Large intestine (tissue), 12 donors: ENCODE data around the gene LAMC1. TPM values are rescaled to one million over a fixed set of nuclear protein-coding genes. Genes with fewer than 3 reads are reported as not detected.
A peak's percentile ranks its signal among the peaks of the same experiment; 100 is the strongest.

Source experiments
- DNase-seq, 2 donors: peaks; one replicate each; pipeline versions ENCODE4 v3.0.0 to v3.0.0-alpha.2; 2013
- H3K27ac ChIP-seq: one replicate; pipeline ENCODE4 v1.5.1; 2013; ENCODE audit warnings: low read length
- H3K27me3 ChIP-seq: 2 replicates; pipeline ENCODE4 v1.6.1; 2013; ENCODE audit warnings: low read length; ENCODE audit not compliant: control insufficient read depth, insufficient read depth
- H3K36me3 ChIP-seq: 2 replicates; pipeline ENCODE4 v1.6.1; 2013; ENCODE audit warnings: low read length; ENCODE audit not compliant: control insufficient read depth, insufficient read depth
- H3K4me1 ChIP-seq: one replicate; pipeline ENCODE4 v1.6.1; 2013; ENCODE audit warnings: low read length; ENCODE audit not compliant: control insufficient read depth, insufficient read depth
- H3K4me3 ChIP-seq: one replicate; pipeline ENCODE4 v1.5.1; 2013; ENCODE audit warnings: low read length
- H3K9me3 ChIP-seq: one replicate; pipeline ENCODE4 v1.6.1; 2013; ENCODE audit warnings: mild to moderate bottlenecking, low read depth, low read length, moderate library complexity; ENCODE audit not compliant: control insufficient read depth
- WGBS: methylation state at CpG from one replicate; pipeline ENCODE4 v1.1.5; 2013; ENCODE audit warnings: low lambda C conversion rate; ENCODE audit not compliant: insufficient coverage; 5-methylcytosine and 5-hydroxymethylcytosine counted together
- long read RNA-seq, 11 donors: transcript quantifications; one replicate each; lab custom pipeline, GENCODE V29; 2026
- polyA plus RNA-seq: library from polyadenylated mRNA; unstranded; fragments of 120-200 nt; gene quantifications from one replicate; pipeline ENCODE4 v1.2.1, GENCODE V29; 2013

The LAMC1 gene
- polyA plus RNA-seq = 93.3 TPM
- long read RNA-seq, donor 1, full-length matches to known transcripts = 4 of 13 reads
- long read RNA-seq, donor 1, partial matches to known transcripts = 9 of 13 reads
- long read RNA-seq, donor 1, other reads (novel, unspliced or antisense) = 0 of 13 reads
- long read RNA-seq, donor 2, full-length matches to known transcripts = 5 of 15 reads
- long read RNA-seq, donor 2, partial matches to known transcripts = 10 of 15 reads
- long read RNA-seq, donor 2, other reads (novel, unspliced or antisense) = 0 of 15 reads
- long read RNA-seq, donor 3 = 0 reads
- long read RNA-seq, donor 4 = 0 reads
- long read RNA-seq, donor 5, partial matches to known transcripts = 5 of 5 reads
- long read RNA-seq, donor 5, other reads (novel, unspliced or antisense) = 0 of 5 reads
- long read RNA-seq, donor 6, full-length matches to known transcripts = 2 of 57 reads
- long read RNA-seq, donor 6, partial matches to known transcripts = 55 of 57 reads
- long read RNA-seq, donor 6, other reads (novel, unspliced or antisense) = 0 of 57 reads
- long read RNA-seq, donor 7, full-length matches to known transcripts = 3 of 8 reads
- long read RNA-seq, donor 7, partial matches to known transcripts = 5 of 8 reads
- long read RNA-seq, donor 7, other reads (novel, unspliced or antisense) = 0 of 8 reads
- long read RNA-seq, donor 8, full-length matches to known transcripts = 2 of 37 reads
- long read RNA-seq, donor 8, partial matches to known transcripts = 35 of 37 reads
- long read RNA-seq, donor 8, other reads (novel, unspliced or antisense) = 0 of 37 reads
- long read RNA-seq, donor 9, partial matches to known transcripts = 21 of 21 reads
- long read RNA-seq, donor 9, other reads (novel, unspliced or antisense) = 0 of 21 reads
- long read RNA-seq, donor 10, full-length matches to known transcripts = 7 of 30 reads
- long read RNA-seq, donor 10, partial matches to known transcripts = 23 of 30 reads
- long read RNA-seq, donor 10, other reads (novel, unspliced or antisense) = 0 of 30 reads
- long read RNA-seq, donor 11, full-length matches to known transcripts = 6 of 26 reads
- long read RNA-seq, donor 11, partial matches to known transcripts = 20 of 26 reads
- long read RNA-seq, donor 11, other reads (novel, unspliced or antisense) = 0 of 26 reads

GRCh38 chr1:183023146-183023600, at the start of gene LAMC1:
TSS of gene LAMC1 (plus strand) at chr1:183023420. CDS start at chr1:183023717, 297 bp downstream.
- peak within 1 kb of the TSS; percentile 97 for H3K27ac ChIP-seq
- H3K36me3 ChIP-seq = no peaks in the 10 kb centered on the region
- peak within 1 kb of the TSS; percentile 81 for H3K4me3 ChIP-seq
- no peaks in the 10 kb centered on the region for H3K9me3 ChIP-seq
- WGBS = no CpG with 5 or more reads among the region's 65 CpGs
- H3K4me1 ChIP-seq = peaks cover 5% of the 10 kb centered on the region
- no peaks in the 10 kb centered on the region for H3K27me3 ChIP-seq
- DNase-seq = peak; percentile 73 to 83

DNA sequence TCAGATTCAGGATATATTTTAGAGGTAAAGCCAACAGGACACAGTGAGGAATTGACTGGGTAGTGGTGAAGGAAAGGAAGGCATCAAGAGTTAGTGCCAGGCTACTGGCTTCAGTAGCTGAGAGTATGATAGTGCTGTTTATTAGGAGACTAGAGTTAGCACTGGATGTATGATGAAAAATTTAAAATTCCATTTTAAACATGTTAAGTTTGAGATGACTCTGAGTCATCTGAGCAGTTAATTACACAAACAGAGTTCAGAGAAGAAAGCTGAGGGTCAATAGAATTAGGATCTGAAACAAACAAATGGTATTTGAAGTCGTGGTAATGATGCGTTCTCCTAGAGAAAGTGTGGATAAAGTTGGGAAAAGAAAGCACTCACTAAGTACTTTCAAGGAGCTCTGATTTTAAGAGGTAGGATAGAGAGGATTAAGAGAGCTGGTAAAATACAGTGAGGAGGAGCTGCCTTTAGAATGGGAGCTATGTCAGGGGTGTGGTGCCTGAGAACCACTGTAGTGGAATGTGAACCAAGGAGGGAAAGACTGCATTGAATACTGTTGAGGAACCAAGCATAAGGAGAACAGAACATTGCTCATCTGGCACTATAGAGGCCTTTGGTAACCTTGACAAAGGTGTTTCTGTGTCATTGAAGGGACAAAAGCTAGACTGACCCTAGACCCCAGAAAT, 48.6 kb upstream of the LAMC1 start:
- DNase-seq = no peak
- peaks cover 3% of the 10 kb centered on the region for H3K4me1 ChIP-seq
- no peak overlapping the region for H3K4me3 ChIP-seq
- H3K9me3 ChIP-seq = no peaks in the 10 kb centered on the region
- no CpG with 5 or more reads among the region's 2 CpGs for WGBS
- H3K27ac ChIP-seq = no peak overlapping the region
- no peaks in the 10 kb centered on the region for H3K36me3 ChIP-seq
- no peaks in the 10 kb centered on the region for H3K27me3 ChIP-seq

- no peaks in the 10 kb centered on the region for H3K4me1 ChIP-seq
- no peaks in the 10 kb centered on the region for H3K9me3 ChIP-seq
- DNase-seq = no peak
- H3K36me3 ChIP-seq = no peaks in the 10 kb centered on the region
- no peak overlapping the region for H3K27ac ChIP-seq
- no CpG with 5 or more reads among the region's 2 CpGs for WGBS
- no peaks in the 10 kb centered on the region for H3K27me3 ChIP-seq
- no peak overlapping the region for H3K4me3 ChIP-seq
Measured at GRCh38 chr1:182977480-182977879, 45.7 kb upstream of the LAMC1 start.

DNA sequence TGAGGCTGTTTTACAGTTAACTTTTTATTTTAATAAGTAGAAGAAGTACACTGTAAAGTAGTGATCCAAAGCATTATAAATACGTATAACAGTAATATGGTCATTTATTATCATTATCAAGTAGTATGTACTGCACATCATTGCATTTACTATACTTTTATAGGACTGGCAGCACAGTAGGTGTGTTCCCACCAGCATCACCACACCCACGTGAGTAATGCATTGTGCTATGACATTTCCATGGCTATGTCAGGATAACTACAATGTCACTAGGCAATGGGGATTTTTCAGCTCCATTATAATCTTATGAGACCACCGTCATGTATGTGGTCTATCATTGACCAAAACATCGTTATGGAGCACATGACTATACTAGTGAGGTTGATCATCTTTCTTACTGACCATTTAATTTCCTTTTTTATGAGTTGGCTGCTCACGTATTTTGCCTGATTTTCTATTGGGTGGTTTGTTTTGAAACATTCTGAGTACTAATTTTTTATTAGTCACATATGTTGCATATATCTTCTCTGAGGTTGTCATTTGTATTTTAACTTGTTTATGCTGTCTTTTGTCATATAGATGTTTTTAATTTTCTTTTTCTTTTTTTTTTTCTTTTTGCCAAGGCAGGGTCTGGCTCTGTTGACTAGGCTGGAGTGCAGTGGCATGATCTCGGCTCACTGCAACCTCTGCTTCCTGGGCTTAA, 44.9 kb upstream of the LAMC1 start:
- no peak for DNase-seq
- Histone ChIP-seq H3K27me3 (no peaks in the 10 kb centered on the region), H3K9me3 (no peaks in the 10 kb centered on the region), H3K4me1 (no peaks in the 10 kb centered on the region), H3K27ac (no peak overlapping the region), H3K36me3 (no peaks in the 10 kb centered on the region), H3K4me3 (no peak overlapping the region)
- WGBS = 50% methylated on average over 2 of the region's 6 CpGs

GRCh38 chr1:182984138-182984537, 39.1 kb upstream of the LAMC1 start:
- Histone ChIP-seq H3K27me3 (no peaks in the 10 kb centered on the region), H3K36me3 (no peaks in the 10 kb centered on the region), H3K4me1 (no peaks in the 10 kb centered on the region), H3K9me3 (no peaks in the 10 kb centered on the region), H3K27ac (no peak overlapping the region), H3K4me3 (no peak overlapping the region)
- no CpG with 5 or more reads among the region's 7 CpGs for WGBS
- DNase-seq = no peak

GRCh38 chr1:182984621-182985020, 38.6 kb upstream of the LAMC1 start:
- WGBS = no CpG with 5 or more reads among the region's 1 CpG
- no peak overlapping the region for H3K27ac ChIP-seq
- H3K4me1 ChIP-seq = no peaks in the 10 kb centered on the region
- H3K36me3 ChIP-seq = no peaks in the 10 kb centered on the region
- no peak for DNase-seq
- no peaks in the 10 kb centered on the region for H3K27me3 ChIP-seq
- H3K4me3 ChIP-seq = no peak overlapping the region
- H3K9me3 ChIP-seq = no peaks in the 10 kb centered on the region

DNA sequence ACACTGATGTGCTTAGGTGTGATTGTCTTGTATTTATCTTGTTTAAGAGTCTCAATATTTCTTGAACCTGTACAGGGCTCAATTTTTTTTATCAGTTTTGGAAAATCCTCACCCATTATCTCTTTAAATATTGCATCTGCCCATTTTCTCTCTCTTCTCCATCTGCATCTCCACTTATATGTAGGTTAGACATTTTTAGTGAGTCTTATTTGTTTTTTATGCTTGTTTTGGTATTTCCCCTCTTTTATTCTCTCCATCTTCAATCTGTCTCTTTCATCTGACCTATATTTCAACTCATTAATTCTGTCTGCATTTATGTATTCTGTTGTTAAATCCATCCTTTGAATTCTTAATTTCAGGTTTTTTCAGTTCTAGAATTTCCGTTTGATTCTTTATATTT, 37.3 kb upstream of the LAMC1 start:
- Histone ChIP-seq H3K27me3 (no peaks in the 10 kb centered on the region), H3K27ac (no peak overlapping the region), H3K4me3 (no peak overlapping the region), H3K36me3 (no peaks in the 10 kb centered on the region), H3K4me1 (no peaks in the 10 kb centered on the region), H3K9me3 (no peaks in the 10 kb centered on the region)
- no peak for DNase-seq
- WGBS = 100% methylated on average over 1 of the region's 1 CpG

- WGBS = 90% methylated on average over 3 of the region's 7 CpGs
- no peaks in the 10 kb centered on the region for H3K4me1 ChIP-seq
Measured at GRCh38 chr1:182990413-182991144, 32.6 kb upstream of the LAMC1 start.

DNA sequence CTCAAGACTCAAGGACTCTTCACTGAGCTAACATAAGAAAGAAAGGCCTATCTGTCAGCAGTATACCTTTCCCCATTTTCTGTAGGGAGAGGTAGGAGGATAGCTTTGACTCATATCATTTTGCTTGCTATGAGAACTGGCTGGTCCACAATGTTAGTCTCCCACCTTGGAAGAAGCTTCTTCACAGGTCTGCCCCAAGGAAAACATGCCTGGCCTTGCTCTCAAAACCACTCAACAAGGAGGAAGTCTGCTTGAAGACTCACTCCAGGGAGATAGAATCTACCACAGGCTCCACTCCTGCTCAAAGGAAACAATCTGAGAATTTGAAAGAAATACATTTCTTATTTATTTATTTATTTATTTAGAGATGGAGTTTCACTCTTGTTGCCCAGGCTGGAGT, 29.5 kb upstream of the LAMC1 start:
- Histone ChIP-seq H3K27me3 (no peaks in the 10 kb centered on the region), H3K4me3 (no peak overlapping the region), H3K9me3 (no peaks in the 10 kb centered on the region), H3K36me3 (no peaks in the 10 kb centered on the region), H3K4me1 (no peaks in the 10 kb centered on the region), H3K27ac (no peak overlapping the region)
- DNase-seq = no peak

More at GRCh38 chr1:182990413-182991144, 32.6 kb upstream of the LAMC1 start:
- Histone ChIP-seq H3K36me3 (no peaks in the 10 kb centered on the region), H3K9me3 (no peaks in the 10 kb centered on the region), H3K27me3 (no peaks in the 10 kb centered on the region), H3K4me3 (no peak overlapping the region), H3K27ac (no peak overlapping the region)
- DNase-seq = no peak
